Measurements from ENCODE around the gene PRRG3.

The PRRG3 gene

DNA sequence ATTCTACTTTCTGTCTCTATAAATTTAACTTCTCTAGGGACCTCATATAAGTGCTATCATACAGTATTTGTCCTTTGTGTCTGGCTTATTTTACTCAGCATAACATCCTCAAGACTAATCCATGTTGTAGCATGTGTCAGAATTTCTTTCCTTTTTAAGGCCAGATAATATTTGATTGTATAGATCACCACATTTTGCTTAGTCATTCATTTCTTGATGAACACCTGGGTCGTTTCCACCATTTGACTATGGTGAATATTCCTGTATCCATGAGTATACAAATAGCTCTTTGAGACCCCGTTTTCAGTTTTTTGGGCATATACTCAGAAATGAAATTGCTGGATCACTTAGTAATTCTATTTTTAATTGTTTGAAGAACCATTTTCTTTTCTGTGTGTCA, 51.2 kb downstream of the PRRG3 start:
- no peak for DNase-seq

- no peak for DNase-seq
These were observed 55.3 kb downstream of the PRRG3 start for GRCh38 chrX:151750511-151750910.

GRCh38 chrX:151752847-151753246, 57.6 kb downstream of the PRRG3 start:
- no peak for DNase-seq

GRCh38 chrX:151753313-151754046, 58.2 kb downstream of the PRRG3 start:
- DNase-seq, result peak; percentile 2

DNA sequence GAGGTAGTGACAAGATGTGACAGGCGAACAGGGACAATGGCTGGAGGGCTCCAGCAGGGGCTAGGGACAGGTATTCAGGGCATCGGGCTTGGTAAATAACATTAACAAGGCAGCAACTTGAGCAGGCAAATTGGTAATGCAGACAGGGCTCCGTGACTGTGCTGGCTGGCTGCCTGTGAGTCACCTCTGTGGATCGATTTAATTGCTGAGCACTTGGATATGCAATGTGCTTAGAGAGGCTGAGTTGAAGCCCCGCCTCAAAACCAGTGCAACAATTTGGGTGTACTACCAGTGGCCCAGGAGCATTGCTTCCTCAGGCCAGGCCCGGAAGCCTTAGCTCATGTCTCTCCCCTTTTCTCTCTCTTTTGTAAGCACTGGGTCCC, 58.8 kb downstream of the PRRG3 start:
- DNase-seq, result peak; percentile 13

- peak; percentile 28 for DNase-seq
These were observed 59.5 kb downstream of the PRRG3 start for GRCh38 chrX:151754641-151755215.

Measured in NCI-H2029 treated with DMSO at 0.1 percent for 48 hours (cell line).